Measurements from ENCODE around the gene TFDP1.

Gene TFDP1

GRCh38 chr13:113632706-113633484 lies 48.3 kb downstream of the TFDP1 start:
- no peak for DNase-seq (ENCODE audit: low read depth in 2 of 2)

GRCh38 chr13:113633485-113633873 lies 48.9 kb downstream of the TFDP1 start:
- DNase-seq (ENCODE audit: low read depth in 2 of 2) = no peak

- no peak for DNase-seq (ENCODE audit: low read depth in 2 of 2)
Observed at GRCh38 chr13:113634279-113635047, 49.9 kb downstream of the TFDP1 start.

GRCh38 chr13:113635048-113635420 lies 50.5 kb downstream of the TFDP1 start:
- no peak for DNase-seq (ENCODE audit: low read depth in 2 of 2)

- no peak for DNase-seq (ENCODE audit: low read depth in 2 of 2)
Observed at GRCh38 chr13:113635709-113636108, 51.2 kb downstream of the TFDP1 start.

GRCh38 chr13:113636266-113636963 lies 51.9 kb downstream of the TFDP1 start:
- DNase-seq (ENCODE audit: low read depth in 2 of 2) = no peak

GRCh38 chr13:113637262-113638160 lies 53.0 kb downstream of the TFDP1 start:
- DNase-seq (ENCODE audit: low read depth in 2 of 2) = no peak

- no peak for DNase-seq (ENCODE audit: low read depth in 2 of 2)
Observed at GRCh38 chr13:113638173-113638746, 53.7 kb downstream of the TFDP1 start.

- DNase-seq (ENCODE audit: low read depth in 2 of 2) = no peak
Observed at GRCh38 chr13:113638806-113639205, 54.3 kb downstream of the TFDP1 start.

- DNase-seq (ENCODE audit: low read depth in 2 of 2) = no peak
Observed at GRCh38 chr13:113639616-113640262, 55.2 kb downstream of the TFDP1 start.

GRCh38 chr13:113641426-113641825 lies 56.9 kb downstream of the TFDP1 start:
- no peak for DNase-seq (ENCODE audit: low read depth in 2 of 2)

- DNase-seq (ENCODE audit: low read depth in 2 of 2) = no peak
Observed at GRCh38 chr13:113642563-113642962, 58.0 kb downstream of the TFDP1 start.

- DNase-seq (ENCODE audit: low read depth in 2 of 2) = no peak
Observed at GRCh38 chr13:113643593-113643992, 59.0 kb downstream of the TFDP1 start.

GRCh38 chr13:113644800-113645199 lies 60.2 kb downstream of the TFDP1 start:
- no peak for DNase-seq (ENCODE audit: low read depth in 2 of 2)

- DNase-seq (ENCODE audit: low read depth in 2 of 2) = no peak
Observed at GRCh38 chr13:113645329-113645728, 60.8 kb downstream of the TFDP1 start.

GRCh38 chr13:113646376-113646775 lies 61.8 kb downstream of the TFDP1 start:
- no peak for DNase-seq (ENCODE audit: low read depth in 2 of 2)

- DNase-seq (ENCODE audit: low read depth in 2 of 2) = no peak
Observed at GRCh38 chr13:113646921-113647340, 62.4 kb downstream of the TFDP1 start.

- no peak for DNase-seq (ENCODE audit: low read depth in 2 of 2)
Observed at GRCh38 chr13:113647351-113648215, 63.0 kb downstream of the TFDP1 start.

- DNase-seq (ENCODE audit: low read depth in 2 of 2) = no peak
Observed at GRCh38 chr13:113648216-113648610, 63.7 kb downstream of the TFDP1 start.

GRCh38 chr13:113649212-113649611 lies 64.7 kb downstream of the TFDP1 start:
- no peak for DNase-seq (ENCODE audit: low read depth in 2 of 2)
